Measurements from ENCODE around the gene CXCL3. TPM values are rescaled to one million over a fixed set of nuclear protein-coding genes. Genes with fewer than 3 reads are reported as not detected.
"Not testable (repeated sequence)": the region's sequence is repeated elsewhere in the genome, so short reads cannot be mapped to it uniquely, and the experiment has no call there.

The CXCL3 gene
- 8.7 and 16.0 TPM in 2 replicates for total RNA-seq (2014; rRNA removed)
- polyA plus RNA-seq (2012): 4.1 TPM

GRCh38 chr4:74038425-74039314 is at the start of gene CXCL3:
CXCL3 (minus strand) TSS chr4:74038689; CDS start chr4:74038611, 78 bp downstream.
- DNase-seq (ENCODE audit: low read depth): peak; percentile 84

GRCh38 chr4:74087481-74087880 is 49.0 kb upstream of the CXCL3 start:
- no peak for DNase-seq (ENCODE audit: low read depth)

- DNase-seq (ENCODE audit: low read depth): no peak
Measured at GRCh38 chr4:74085669-74086068, 47.2 kb upstream of the CXCL3 start.

- no peak for DNase-seq (ENCODE audit: low read depth)
Measured at GRCh38 chr4:74084984-74085383, 46.5 kb upstream of the CXCL3 start.

- no peak for DNase-seq (ENCODE audit: low read depth)
Measured at GRCh38 chr4:74083546-74083945, 45.1 kb upstream of the CXCL3 start.

GRCh38 chr4:74081035-74081434 is 42.5 kb upstream of the CXCL3 start:
- DNase-seq (ENCODE audit: low read depth): no peak

GRCh38 chr4:74080351-74080750 is 41.9 kb upstream of the CXCL3 start:
- not testable (repeated sequence) for DNase-seq (ENCODE audit: low read depth)

GRCh38 chr4:74079024-74079423 is 40.5 kb upstream of the CXCL3 start:
- DNase-seq (ENCODE audit: low read depth): not testable (repeated sequence)

- no peak for DNase-seq (ENCODE audit: low read depth)
Measured at GRCh38 chr4:74073358-74073757, 34.9 kb upstream of the CXCL3 start.

GRCh38 chr4:74072739-74073138 is 34.2 kb upstream of the CXCL3 start:
- no peak for DNase-seq (ENCODE audit: low read depth)

- no peak for DNase-seq (ENCODE audit: low read depth)
Measured at GRCh38 chr4:74067586-74067985, 29.1 kb upstream of the CXCL3 start.

- DNase-seq (ENCODE audit: low read depth): no peak
Measured at GRCh38 chr4:74066232-74066631, 27.7 kb upstream of the CXCL3 start.

GRCh38 chr4:74065115-74065642 is 26.7 kb upstream of the CXCL3 start:
- no peak for DNase-seq (ENCODE audit: low read depth)

- DNase-seq (ENCODE audit: low read depth): no peak
Measured at GRCh38 chr4:74063859-74064258, 25.4 kb upstream of the CXCL3 start.

- no peak for DNase-seq (ENCODE audit: low read depth)
Measured at GRCh38 chr4:74062953-74063352, 24.5 kb upstream of the CXCL3 start.

GRCh38 chr4:74061430-74061829 is 22.9 kb upstream of the CXCL3 start:
- no peak for DNase-seq (ENCODE audit: low read depth)

- DNase-seq (ENCODE audit: low read depth): no peak
Measured at GRCh38 chr4:74059161-74059829, 20.8 kb upstream of the CXCL3 start.

GRCh38 chr4:74058048-74058651 is 19.7 kb upstream of the CXCL3 start:
- DNase-seq (ENCODE audit: low read depth): no peak

GRCh38 chr4:74057588-74057987 is 19.1 kb upstream of the CXCL3 start:
- DNase-seq (ENCODE audit: low read depth): no peak

- DNase-seq (ENCODE audit: low read depth): peak; percentile 77
Measured at GRCh38 chr4:74056858-74057562, 18.5 kb upstream of the CXCL3 start.

- DNase-seq (ENCODE audit: low read depth): peak; percentile 67
Measured at GRCh38 chr4:74056114-74056857, 17.8 kb upstream of the CXCL3 start.

Data from LHCN-M2 (cell line).